Measurements from ENCODE around the gene ATG16L1. TPM values are rescaled to one million over a fixed set of nuclear protein-coding genes. Genes with fewer than 3 reads are reported as not detected.

Gene ATG16L1
- total RNA-seq, 1 donor from 2014 or later, result 54.1 TPM

- Histone ChIP-seq H3K4me3 (ENCODE audit: low read depth, low read length) (no peak overlapping the region), H3K27me3 (ENCODE audit: control insufficient read depth, insufficient read depth, low read length) (no peaks in the 10 kb centered on the region), H3K36me3 (ENCODE audit: control insufficient read depth, insufficient read depth, low read length) (no peaks in the 10 kb centered on the region)
- TF ChIP-seq CTCF (IDR thresholded peaks at IDR 0.05; ENCODE audit: insufficient read depth, low read length, poor library complexity, severe bottlenecking), result no peak
- DNase-seq (ENCODE audit: low read depth), result no peak
These were observed 28.2 kb upstream of the ATG16L1 start for GRCh38 chr2:233223059-233223894.

- no peaks in the 10 kb centered on the region for H3K36me3 ChIP-seq (ENCODE audit: control insufficient read depth, insufficient read depth, low read length)
- TF ChIP-seq CTCF (IDR thresholded peaks at IDR 0.05; ENCODE audit: insufficient read depth, low read length, poor library complexity, severe bottlenecking), result no peak
- no peaks in the 10 kb centered on the region for H3K27me3 ChIP-seq (ENCODE audit: control insufficient read depth, insufficient read depth, low read length)
- no peak for DNase-seq (ENCODE audit: low read depth)
- H3K4me3 ChIP-seq (ENCODE audit: low read depth, low read length), result no peak overlapping the region
These were observed 26.0 kb upstream of the ATG16L1 start for GRCh38 chr2:233225230-233226068.

- TF ChIP-seq CTCF (IDR thresholded peaks at IDR 0.05; ENCODE audit: insufficient read depth, low read length, poor library complexity, severe bottlenecking), result no peak
- no peaks in the 10 kb centered on the region for H3K27me3 ChIP-seq (ENCODE audit: control insufficient read depth, insufficient read depth, low read length)
- no peaks in the 10 kb centered on the region for H3K36me3 ChIP-seq (ENCODE audit: control insufficient read depth, insufficient read depth, low read length)
- no peak overlapping the region for H3K4me3 ChIP-seq (ENCODE audit: low read depth, low read length)
- no peak for DNase-seq (ENCODE audit: low read depth)
These were observed 24.9 kb upstream of the ATG16L1 start for GRCh38 chr2:233226511-233227031.

- TF ChIP-seq CTCF (IDR thresholded peaks at IDR 0.05; ENCODE audit: insufficient read depth, low read length, poor library complexity, severe bottlenecking), result no peak
- Histone ChIP-seq H3K4me3 (ENCODE audit: low read depth, low read length) (no peak overlapping the region), H3K36me3 (ENCODE audit: control insufficient read depth, insufficient read depth, low read length) (no peaks in the 10 kb centered on the region), H3K27me3 (ENCODE audit: control insufficient read depth, insufficient read depth, low read length) (no peaks in the 10 kb centered on the region)
- DNase-seq (ENCODE audit: low read depth), result no peak
These were observed 24.0 kb upstream of the ATG16L1 start for GRCh38 chr2:233227346-233227978.

GRCh38 chr2:233228376-233228775 lies 23.1 kb upstream of the ATG16L1 start:
- Histone ChIP-seq H3K27me3 (ENCODE audit: control insufficient read depth, insufficient read depth, low read length) (no peaks in the 10 kb centered on the region), H3K4me3 (ENCODE audit: low read depth, low read length) (no peak overlapping the region), H3K36me3 (ENCODE audit: control insufficient read depth, insufficient read depth, low read length) (no peaks in the 10 kb centered on the region)
- no peak for TF ChIP-seq CTCF (IDR thresholded peaks at IDR 0.05; ENCODE audit: insufficient read depth, low read length, poor library complexity, severe bottlenecking)
- DNase-seq (ENCODE audit: low read depth), result no peak
